Neural progenitor cell (in vitro differentiated cells): Measurements from ENCODE around the gene KCNS1. TPM values are rescaled to one million over a fixed set of nuclear protein-coding genes. Genes with fewer than 3 reads are reported as not detected.

Source experiments
- DNase-seq: peaks from one replicate; pipeline ENCODE4 v3.0.0-alpha.2; 2016; ENCODE audit warnings: low spot score
- H2AFZ ChIP-seq: fragments of 200-600 bp; sonication (generic); replicated peaks from 2 replicates; pipeline ENCODE4 v1.6.1; 2016; ENCODE audit warnings: antibody characterized with exemption
- H3F3A ChIP-seq: fragments of 200-600 bp; sonication (generic); 2 replicates; pipeline ENCODE4 v1.6.1; 2016; ENCODE audit warnings: antibody characterized with exemption, low read depth
- H3K27ac ChIP-seq: fragments of 200-600 bp; sonication (generic); 2 replicates; pipeline ENCODE4 v1.5.1; 2016; ENCODE audit warnings: mild to moderate bottlenecking
- H3K27me3 ChIP-seq: fragments of 200-600 bp; sonication (generic); 2 replicates; pipeline ENCODE4 v1.6.1; 2016; ENCODE audit warnings: mild to moderate bottlenecking, moderate library complexity
- H3K36me3 ChIP-seq: fragments of 200-600 bp; sonication (generic); 2 replicates; pipeline ENCODE4 v1.5.1; 2016
- H3K4me1 ChIP-seq: fragments of 200-600 bp; sonication (generic); 2 replicates; pipeline ENCODE4 v1.6.1; 2016; ENCODE audit warnings: mixed run types
- H3K4me2 ChIP-seq: fragments of 200-600 bp; sonication (generic); 2 replicates; pipeline ENCODE4 v1.6.1; 2016
- H3K4me3 ChIP-seq: fragments of 200-600 bp; sonication (generic); 2 replicates; pipeline ENCODE4 v1.5.1; 2016
- H3K79me2 ChIP-seq: fragments of 200-600 bp; sonication (generic); 2 replicates; pipeline ENCODE4 v1.6.1; 2016; ENCODE audit warnings: low read depth
- H3K9ac ChIP-seq: fragments of 200-600 bp; sonication (generic); 2 replicates; pipeline ENCODE4 v1.6.1; 2016
- H3K9me3 ChIP-seq: fragments of 200-600 bp; sonication (generic); 2 replicates; pipeline ENCODE4 v1.5.1; 2016; ENCODE audit warnings: low read depth
- H4K20me1 ChIP-seq: fragments of 200-600 bp; sonication (generic); 2 replicates; pipeline ENCODE4 v1.6.1; 2016; ENCODE audit warnings: low read depth
- H3K27ac Mint-ChIP-seq: 3 replicates; pipeline ENCODE4 v1.8.0; 2021; ENCODE audit warnings: mixed read lengths
- H3K27me3 Mint-ChIP-seq: 2 replicates; pipeline ENCODE4 v1.8.0; 2022; ENCODE audit warnings: low read depth, mild to moderate bottlenecking, inconsistent platforms, moderate library complexity, mixed read lengths; ENCODE audit not compliant: insufficient read depth
- H3K36me3 Mint-ChIP-seq: 3 replicates; pipeline ENCODE4 v1.8.0; 2021; ENCODE audit warnings: mixed read lengths
- H3K4me1 Mint-ChIP-seq: 3 replicates; pipeline ENCODE4 v1.8.0; 2021; ENCODE audit warnings: mixed read lengths
- H3K4me3 Mint-ChIP-seq: 3 replicates; pipeline ENCODE4 v1.8.0; 2021; ENCODE audit warnings: mild to moderate bottlenecking, moderate library complexity, mixed read lengths
- H3K9me3 Mint-ChIP-seq: 3 replicates; pipeline ENCODE4 v1.8.0; 2020; ENCODE audit warnings: mixed read lengths
- CTCF ChIP-seq: fragments of 200-600 bp; sonication (generic); IDR thresholded peaks from 2 replicates; pipeline ENCODE4 v1.5.1; 2017; ENCODE audit warnings: antibody characterized with exemption, mild to moderate bottlenecking
- EZH2 ChIP-seq: fragments of 200-600 bp; sonication (generic); IDR thresholded peaks from 2 replicates; pipeline ENCODE4 v1.6.1; 2017; ENCODE audit warnings: antibody characterized with exemption, mild to moderate bottlenecking, moderate library complexity
- EZH2phosphoT487 ChIP-seq: fragments of 200-600 bp; sonication (generic); IDR thresholded peaks from 2 replicates; pipeline ENCODE4 v1.6.1; 2017; ENCODE audit warnings: antibody characterized with exemption
- total RNA-seq: library from RNA; depleted of rRNA; stranded (reverse); fragments of >200 nt; gene quantifications from 2 replicates; pipeline ENCODE4 v1.2.3, GENCODE V29; 2015; ENCODE audit warnings: low replicate concordance

KCNS1 gene
- total RNA-seq, 1 donor from 2014 or later = not detected

GRCh38 chr20:45094864-45095574 lies 5.9 kb downstream of the KCNS1 start:
- Histone ChIP-seq H3K9ac (no peak overlapping the region), H3K4me3 (no peak overlapping the region), H3K9me3 (no peaks in the 10 kb centered on the region), H2AFZ (no peak overlapping the region), H3K36me3 (no peaks in the 10 kb centered on the region), H4K20me1 (no peaks in the 10 kb centered on the region), H3K4me2 (no peak overlapping the region), H3F3A (no peaks in the 10 kb centered on the region), H3K27me3 (peaks cover 42% of the 10 kb centered on the region), H3K27ac (no peak overlapping the region), H3K4me1 (no peaks in the 10 kb centered on the region), H3K79me2 (no peaks in the 10 kb centered on the region)
- Mint-ChIP-seq H3K27me3 (peaks cover 15% of the 10 kb centered on the region), H3K4me1 (no peaks in the 10 kb centered on the region), H3K4me3 (no peak overlapping the region), H3K36me3 (no peaks in the 10 kb centered on the region), H3K27ac (no peak overlapping the region), H3K9me3 (no peaks in the 10 kb centered on the region)
- DNase-seq = no peak
- TF ChIP-seq CTCF (no peak), EZH2phosphoT487 (no peak), EZH2 (no peak)

DNA sequence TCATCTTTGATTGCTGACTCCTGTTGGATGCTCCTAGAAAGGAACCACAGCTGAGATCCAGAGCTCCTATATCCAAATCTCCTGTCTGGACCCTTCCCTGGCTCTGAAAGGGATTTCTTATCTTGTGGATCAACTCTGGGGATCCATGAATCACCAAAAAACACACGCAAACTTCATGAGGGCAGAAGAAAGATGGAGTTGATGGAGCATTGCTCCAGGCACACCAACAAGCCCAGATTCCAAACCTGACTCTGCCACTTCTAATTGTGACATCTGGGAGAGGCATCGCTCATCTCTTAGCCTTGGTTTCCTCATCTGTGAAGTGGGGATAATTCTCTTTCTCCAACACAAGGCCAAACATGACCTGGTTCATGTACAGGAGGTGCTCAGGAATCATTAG lies 6.7 kb downstream of the KCNS1 start:
- no peaks in the 10 kb centered on the region for H3K4me1 Mint-ChIP-seq
- no peaks in the 10 kb centered on the region for H3K36me3 ChIP-seq

DNA sequence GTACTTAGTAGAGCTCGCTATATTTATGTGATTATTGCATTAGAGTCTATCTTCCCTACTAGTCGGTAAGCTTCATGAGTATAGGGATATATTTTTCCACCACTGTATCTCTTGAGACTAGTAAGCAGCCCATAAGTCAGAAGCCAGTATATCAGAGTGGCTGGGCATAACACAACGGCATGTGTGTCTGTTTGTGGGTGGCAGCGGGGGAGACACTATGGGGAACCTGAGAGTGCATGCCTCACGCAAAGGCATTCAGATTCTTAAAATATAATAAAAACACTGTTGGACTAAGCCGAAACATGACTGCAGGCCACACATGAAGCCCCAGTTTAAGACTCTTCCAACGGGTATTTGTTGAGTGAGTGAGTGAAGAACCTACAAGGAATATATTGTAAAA lies 8.0 kb downstream of the KCNS1 start:
- Mint-ChIP-seq H3K4me3 (no peak overlapping the region), H3K36me3 (no peaks in the 10 kb centered on the region), H3K27ac (no peak overlapping the region), H3K9me3 (no peaks in the 10 kb centered on the region), H3K27me3 (peaks cover 2% of the 10 kb centered on the region), H3K4me1 (no peaks in the 10 kb centered on the region)
- no peaks in the 10 kb centered on the region for H3K9me3 ChIP-seq
- H3K9ac ChIP-seq = no peak overlapping the region
- no peaks in the 10 kb centered on the region for H3K36me3 ChIP-seq
- TF ChIP-seq EZH2 (no peak), EZH2phosphoT487 (no peak), CTCF (no peak)
- H2AFZ ChIP-seq = no peak overlapping the region
- H3F3A ChIP-seq = no peaks in the 10 kb centered on the region
- H3K27me3 ChIP-seq = peaks cover 21% of the 10 kb centered on the region
- H4K20me1 ChIP-seq = no peaks in the 10 kb centered on the region
- no peak overlapping the region for H3K4me3 ChIP-seq
- H3K27ac ChIP-seq = no peak overlapping the region
- no peak overlapping the region for H3K4me2 ChIP-seq
- H3K4me1 ChIP-seq = no peaks in the 10 kb centered on the region
- H3K79me2 ChIP-seq = no peaks in the 10 kb centered on the region
- DNase-seq = no peak

More for the DNA sequence above, 6.7 kb downstream of the KCNS1 start:
- TF ChIP-seq CTCF (no peak), EZH2 (no peak), EZH2phosphoT487 (no peak)
- DNase-seq = no peak
- no peaks in the 10 kb centered on the region for H3F3A ChIP-seq
- H3K27me3 ChIP-seq = peaks cover 34% of the 10 kb centered on the region
- no peaks in the 10 kb centered on the region for H3K79me2 ChIP-seq
- Mint-ChIP-seq H3K9me3 (no peaks in the 10 kb centered on the region), H3K27me3 (peaks cover 8% of the 10 kb centered on the region), H3K27ac (peak overlapping the region; percentile 60), H3K4me3 (no peak overlapping the region), H3K36me3 (no peaks in the 10 kb centered on the region)
- H3K4me3 ChIP-seq = no peak overlapping the region
- no peak overlapping the region for H3K9ac ChIP-seq
- H4K20me1 ChIP-seq = no peaks in the 10 kb centered on the region
- H3K4me1 ChIP-seq = no peaks in the 10 kb centered on the region
- no peaks in the 10 kb centered on the region for H3K9me3 ChIP-seq
- no peak overlapping the region for H3K27ac ChIP-seq
- H2AFZ ChIP-seq = no peak overlapping the region
- H3K4me2 ChIP-seq = no peak overlapping the region
